GM06990 (cell line): Measurements from ENCODE around the gene MCRIP1.

Experiments used
- DNase-seq: peaks from one replicate; pipeline ENCODE4 v3.0.0-alpha.2; 2011; ENCODE audit not compliant: insufficient read length; ENCODE audit errors: extremely low read depth
- H3K27me3 ChIP-seq: replicated peaks from 2 replicates; pipeline ENCODE4 v1.6.0; 2011; ENCODE audit warnings: low read length; ENCODE audit not compliant: control insufficient read depth, insufficient read depth
- H3K36me3 ChIP-seq: 2 replicates; pipeline ENCODE4 v1.5.1; 2011; ENCODE audit warnings: low read length; ENCODE audit not compliant: control insufficient read depth, insufficient read depth
- H3K4me3 ChIP-seq: replicated peaks from 2 replicates; pipeline ENCODE4 v1.5.1; 2011; ENCODE audit warnings: low read depth, mild to moderate bottlenecking, control low read depth, low read length
- TF ChIP-seq, protein P1 (sequence below): IDR thresholded peaks from 2 replicates; pipeline ENCODE4 v1.5.1; 2011; ENCODE audit warnings: low read length, control low read depth, mild to moderate bottlenecking, inconsistent platforms; ENCODE audit not compliant: insufficient read depth, poor library complexity, severe bottlenecking

Gene MCRIP1

DNA sequence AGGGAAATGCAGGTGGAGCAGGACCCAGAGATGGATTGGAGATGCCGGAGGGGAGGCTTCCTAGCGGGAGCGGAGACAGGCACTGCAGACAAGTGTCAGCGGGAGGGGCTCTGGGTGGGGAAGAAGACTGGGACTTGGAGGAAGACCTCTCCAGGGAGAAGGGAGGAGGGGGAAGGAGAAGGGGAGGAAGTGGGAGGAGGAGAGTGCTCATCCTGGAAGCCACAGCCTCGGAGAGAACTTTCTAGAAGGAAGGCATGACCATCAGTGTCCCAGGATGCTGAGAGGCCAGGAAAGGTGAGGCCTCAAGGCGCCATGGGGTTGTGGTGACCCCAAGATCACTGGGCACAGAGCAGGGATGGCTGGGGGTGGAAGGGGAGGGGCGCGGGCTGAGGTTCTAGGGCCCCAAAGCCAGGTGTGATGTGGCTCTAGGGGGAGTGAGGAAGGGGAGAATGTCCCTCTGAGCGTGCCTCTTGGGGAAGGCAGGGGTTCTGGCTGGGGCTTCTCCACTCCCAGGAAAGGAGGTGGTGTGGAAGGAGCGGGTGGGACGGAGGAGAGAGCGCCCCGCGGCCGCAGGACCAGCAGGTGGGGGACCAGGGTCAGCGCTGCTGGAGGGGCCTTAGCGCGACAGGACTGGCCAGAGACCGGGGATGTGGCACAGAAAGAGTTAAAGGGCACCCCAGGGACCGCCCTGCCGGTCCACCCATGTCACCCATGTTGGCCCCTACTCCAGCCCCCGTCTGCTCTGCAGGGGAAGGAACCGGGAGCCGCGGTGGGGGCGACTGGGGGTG lies 30.0 kb downstream of the MCRIP1 start:
- no peak for DNase-seq
- Histone ChIP-seq H3K27me3 (no peaks in the 10 kb centered on the region; the same call in 1 of the 2 replicates), H3K36me3 (no peaks in the 10 kb centered on the region), H3K4me3 (no peak overlapping the region)
- TF ChIP-seq, protein P1, sequence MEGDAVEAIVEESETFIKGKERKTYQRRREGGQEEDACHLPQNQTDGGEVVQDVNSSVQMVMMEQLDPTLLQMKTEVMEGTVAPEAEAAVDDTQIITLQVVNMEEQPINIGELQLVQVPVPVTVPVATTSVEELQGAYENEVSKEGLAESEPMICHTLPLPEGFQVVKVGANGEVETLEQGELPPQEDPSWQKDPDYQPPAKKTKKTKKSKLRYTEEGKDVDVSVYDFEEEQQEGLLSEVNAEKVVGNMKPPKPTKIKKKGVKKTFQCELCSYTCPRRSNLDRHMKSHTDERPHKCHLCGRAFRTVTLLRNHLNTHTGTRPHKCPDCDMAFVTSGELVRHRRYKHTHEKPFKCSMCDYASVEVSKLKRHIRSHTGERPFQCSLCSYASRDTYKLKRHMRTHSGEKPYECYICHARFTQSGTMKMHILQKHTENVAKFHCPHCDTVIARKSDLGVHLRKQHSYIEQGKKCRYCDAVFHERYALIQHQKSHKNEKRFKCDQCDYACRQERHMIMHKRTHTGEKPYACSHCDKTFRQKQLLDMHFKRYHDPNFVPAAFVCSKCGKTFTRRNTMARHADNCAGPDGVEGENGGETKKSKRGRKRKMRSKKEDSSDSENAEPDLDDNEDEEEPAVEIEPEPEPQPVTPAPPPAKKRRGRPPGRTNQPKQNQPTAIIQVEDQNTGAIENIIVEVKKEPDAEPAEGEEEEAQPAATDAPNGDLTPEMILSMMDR, result no peak

DNA sequence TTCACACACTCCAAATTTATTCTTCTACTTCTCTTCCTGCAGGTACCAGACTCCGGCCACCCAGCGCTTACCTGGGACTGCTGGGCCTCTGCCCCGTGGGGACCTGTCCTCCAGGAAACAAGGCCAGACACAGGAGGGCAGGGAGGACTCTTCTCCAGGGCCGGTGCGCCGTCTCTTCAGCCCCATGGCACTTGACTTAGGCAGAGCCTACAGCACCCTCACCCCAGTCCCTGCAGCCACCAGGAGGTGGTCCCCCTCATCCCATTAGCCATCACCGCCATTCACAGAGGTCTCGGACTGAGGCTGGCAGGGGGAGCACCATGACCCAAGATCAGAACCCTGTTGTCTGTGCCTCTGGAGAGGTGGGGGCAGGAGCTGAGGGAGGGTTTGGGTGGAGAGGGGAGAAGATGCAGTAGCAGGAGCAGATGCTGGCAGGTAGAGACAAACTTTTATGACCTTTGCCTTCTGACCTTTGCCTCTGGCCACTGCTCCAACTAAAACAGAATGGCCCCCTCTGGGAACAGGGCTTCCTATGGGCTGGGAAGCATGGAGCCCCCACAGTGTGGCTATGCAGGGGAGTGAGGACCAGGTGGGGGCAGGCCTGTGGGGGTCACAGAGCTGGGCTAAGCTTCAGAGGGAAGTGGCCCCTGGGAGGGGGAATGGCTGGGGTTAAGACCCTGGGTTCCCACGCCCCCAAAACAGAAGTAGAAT lies 30.9 kb downstream of the MCRIP1 start:
- TF ChIP-seq, protein P1, result no peak
- no peak overlapping the region for H3K4me3 ChIP-seq
- H3K36me3 ChIP-seq, result no peaks in the 10 kb centered on the region
- DNase-seq, result no peak
- H3K27me3 ChIP-seq, result no peaks in the 10 kb centered on the region; the same call in 1 of the 2 replicates

DNA sequence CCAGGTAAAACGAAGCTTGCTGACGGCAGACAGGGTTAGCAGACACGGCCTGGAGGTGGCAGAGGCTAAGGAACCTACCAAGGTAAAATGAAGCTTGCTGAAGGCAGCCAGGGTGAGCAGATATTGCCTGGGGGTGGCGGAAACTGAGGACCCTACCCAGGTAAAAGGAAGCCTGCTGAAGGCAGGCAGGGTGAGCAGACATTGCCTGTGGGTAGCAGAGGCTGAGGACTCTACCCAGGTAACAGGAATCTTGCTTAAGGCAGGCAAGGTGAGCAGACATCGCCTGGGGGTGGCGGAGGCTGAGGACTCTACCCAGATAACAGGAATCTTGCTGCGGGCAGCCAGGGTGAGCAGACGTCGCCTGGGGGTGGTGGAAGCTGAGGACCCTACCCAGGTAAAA lies 31.8 kb downstream of the MCRIP1 start:
- TF ChIP-seq, protein P1, result no peak
- Histone ChIP-seq H3K27me3 (no peaks in the 10 kb centered on the region; the same call in 1 of the 2 replicates), H3K4me3 (no peak overlapping the region), H3K36me3 (no peaks in the 10 kb centered on the region)
- no peak for DNase-seq

DNA sequence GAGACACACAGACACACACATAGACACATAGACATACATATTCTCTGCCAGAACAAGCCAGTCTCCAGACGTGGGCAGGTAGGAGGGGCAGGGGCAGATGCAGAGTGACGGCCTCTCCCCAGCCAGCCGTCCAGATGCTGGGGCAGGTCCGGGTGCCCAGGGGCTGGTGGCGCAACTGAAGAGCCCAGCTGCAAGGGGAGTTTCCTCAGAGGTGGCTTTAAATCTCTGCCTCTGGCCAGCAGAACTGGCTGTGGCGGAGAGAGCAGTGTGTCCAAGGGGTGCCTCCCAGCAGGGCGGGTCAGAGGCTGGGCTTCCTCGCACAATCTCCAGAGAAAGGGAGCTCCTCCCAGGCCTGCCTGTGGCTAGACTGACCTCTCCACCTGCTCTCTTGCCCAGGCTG lies 38.6 kb downstream of the MCRIP1 start:
- H3K36me3 ChIP-seq, result no peaks in the 10 kb centered on the region
- TF ChIP-seq, protein P1, result no peak
- no peaks in the 10 kb centered on the region for H3K27me3 ChIP-seq
- no peak overlapping the region for H3K4me3 ChIP-seq
- no peak for DNase-seq

DNA sequence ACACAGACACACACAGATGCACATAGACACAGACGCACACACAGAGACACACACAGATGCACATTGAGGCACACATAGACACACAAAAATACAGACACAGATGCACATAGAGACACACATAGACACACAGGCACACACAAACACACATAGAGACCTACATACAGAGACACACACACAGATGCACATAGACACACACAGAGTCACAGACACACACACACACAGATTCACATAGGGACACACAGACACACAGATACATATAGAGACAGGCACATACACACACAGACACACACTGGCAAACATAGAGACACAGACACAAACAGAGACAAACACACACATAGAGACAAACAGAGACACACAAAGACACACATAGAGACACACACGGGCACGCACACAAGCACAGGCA lies 39.0 kb downstream of the MCRIP1 start:
- no peak for DNase-seq
- TF ChIP-seq, protein P1, result no peak

More for the DNA sequence above, 39.0 kb downstream of the MCRIP1 start:
- H3K4me3 ChIP-seq, result no peak overlapping the region
- no peaks in the 10 kb centered on the region for H3K27me3 ChIP-seq
- H3K36me3 ChIP-seq, result no peaks in the 10 kb centered on the region
